ENCODE measurements around the gene KPNA1. TPM values are rescaled to one million over a fixed set of nuclear protein-coding genes. Genes with fewer than 3 reads are reported as not detected.

KPNA1 gene
- total RNA-seq, 2 donors from 2014 or later, result 90.5 to 93.4 TPM

DNA sequence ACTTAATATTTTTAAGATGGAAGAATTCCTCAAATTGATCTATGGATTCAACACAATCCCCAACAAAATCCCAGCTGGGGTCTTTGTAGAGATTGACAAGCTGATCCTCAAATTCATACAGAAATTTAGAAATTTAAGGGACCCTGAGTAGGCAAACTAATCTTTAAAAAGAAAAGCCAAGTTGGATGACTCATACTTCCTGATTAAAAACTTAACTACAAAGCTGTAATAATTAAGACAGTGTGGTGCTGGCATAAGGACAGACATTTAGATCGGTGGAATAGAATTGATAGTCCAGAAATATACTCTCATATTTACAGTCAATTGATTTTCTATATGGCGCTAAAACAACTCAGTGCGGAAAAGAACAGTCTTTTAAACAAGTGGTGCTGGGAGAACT is 119.2 kb downstream of the KPNA1 start:
- H3K9me3 Mint-ChIP-seq, result no peaks in the 10 kb centered on the region
- Histone ChIP-seq H3K27ac (ENCODE audit: low read depth, low read length) (no peak overlapping the region), H3K9me3 (ENCODE audit: control insufficient read depth, low read length) (no peaks in the 10 kb centered on the region), H3K36me3 (ENCODE audit: control insufficient read depth, insufficient read depth, low read length) (no peaks in the 10 kb centered on the region), H3K27me3 (ENCODE audit: control insufficient read depth, insufficient read depth, low read length, poor library complexity, severe bottlenecking) (no peaks in the 10 kb centered on the region), H3K9ac (ENCODE audit: extremely low read depth, low read length, poor library complexity, severe bottlenecking) (no peak overlapping the region), H3K4me1 (ENCODE audit: control insufficient read depth, insufficient read depth, low read length) (peaks cover 3% of the 10 kb centered on the region), H3K4me3 (ENCODE audit: low read length) (no peak overlapping the region)
- WGBS, 2 experiments (ENCODE audit: insufficient coverage in 1 of 2, insufficient read length in 1 of 2), result 90% methylated on average over 2 of the region's 3 CpGs; no CpG with 5 or more reads in 1 of the 2 experiments
- peaks cover 3% of the 10 kb centered on the region for H3K4me1 Mint-ChIP-seq
- no peak overlapping the region for H3K4me3 Mint-ChIP-seq
- DNase-seq, result no peak
- H3K27me3 Mint-ChIP-seq (ENCODE audit: insufficient read depth), result no peaks in the 10 kb centered on the region
- TF ChIP-seq, protein P1, sequence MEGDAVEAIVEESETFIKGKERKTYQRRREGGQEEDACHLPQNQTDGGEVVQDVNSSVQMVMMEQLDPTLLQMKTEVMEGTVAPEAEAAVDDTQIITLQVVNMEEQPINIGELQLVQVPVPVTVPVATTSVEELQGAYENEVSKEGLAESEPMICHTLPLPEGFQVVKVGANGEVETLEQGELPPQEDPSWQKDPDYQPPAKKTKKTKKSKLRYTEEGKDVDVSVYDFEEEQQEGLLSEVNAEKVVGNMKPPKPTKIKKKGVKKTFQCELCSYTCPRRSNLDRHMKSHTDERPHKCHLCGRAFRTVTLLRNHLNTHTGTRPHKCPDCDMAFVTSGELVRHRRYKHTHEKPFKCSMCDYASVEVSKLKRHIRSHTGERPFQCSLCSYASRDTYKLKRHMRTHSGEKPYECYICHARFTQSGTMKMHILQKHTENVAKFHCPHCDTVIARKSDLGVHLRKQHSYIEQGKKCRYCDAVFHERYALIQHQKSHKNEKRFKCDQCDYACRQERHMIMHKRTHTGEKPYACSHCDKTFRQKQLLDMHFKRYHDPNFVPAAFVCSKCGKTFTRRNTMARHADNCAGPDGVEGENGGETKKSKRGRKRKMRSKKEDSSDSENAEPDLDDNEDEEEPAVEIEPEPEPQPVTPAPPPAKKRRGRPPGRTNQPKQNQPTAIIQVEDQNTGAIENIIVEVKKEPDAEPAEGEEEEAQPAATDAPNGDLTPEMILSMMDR (conservative IDR thresholded peaks at IDR 0.05), result no peak
- H3K27ac Mint-ChIP-seq, result no peak overlapping the region
- H3K36me3 Mint-ChIP-seq (ENCODE audit: low read depth), result no peaks in the 10 kb centered on the region

DNA sequence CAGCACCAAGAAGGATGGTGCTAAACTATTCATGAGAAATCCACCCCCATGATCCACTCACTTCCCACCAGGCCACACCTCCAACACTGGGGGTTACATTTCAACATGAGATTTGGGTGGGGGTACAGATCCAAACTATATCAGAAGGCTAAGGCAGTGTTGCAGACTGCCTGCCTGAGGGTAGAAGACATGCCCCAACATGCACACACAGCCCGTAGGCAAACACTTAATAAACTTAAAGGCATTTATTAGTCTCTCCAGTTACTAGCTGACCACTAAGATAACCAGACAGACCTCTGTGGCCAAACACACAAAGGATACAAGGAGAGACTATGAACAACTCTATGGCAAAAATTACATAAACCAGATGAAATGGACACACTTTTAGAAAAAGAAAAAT is 120.6 kb downstream of the KPNA1 start:
- Histone ChIP-seq H3K27ac (ENCODE audit: low read depth, low read length) (no peak overlapping the region), H3K9ac (ENCODE audit: extremely low read depth, low read length, poor library complexity, severe bottlenecking) (no peak overlapping the region), H3K36me3 (ENCODE audit: control insufficient read depth, insufficient read depth, low read length) (no peaks in the 10 kb centered on the region), H3K9me3 (ENCODE audit: control insufficient read depth, low read length) (no peaks in the 10 kb centered on the region), H3K4me3 (ENCODE audit: low read length) (no peak overlapping the region), H3K27me3 (ENCODE audit: control insufficient read depth, insufficient read depth, low read length, poor library complexity, severe bottlenecking) (no peaks in the 10 kb centered on the region), H3K4me1 (ENCODE audit: control insufficient read depth, insufficient read depth, low read length) (peaks cover 3% of the 10 kb centered on the region)
- no peaks in the 10 kb centered on the region for H3K27me3 Mint-ChIP-seq (ENCODE audit: insufficient read depth)
- TF ChIP-seq, protein P1 (conservative IDR thresholded peaks at IDR 0.05), result no peak
- H3K27ac Mint-ChIP-seq, result peak overlapping the region; percentile 18
- 80 to 100% methylated on average over 1 of the region's 1 CpG for WGBS, 2 experiments (ENCODE audit: insufficient coverage in 1 of 2, insufficient read length in 1 of 2)
- no peak for DNase-seq
- no peak overlapping the region for H3K4me3 Mint-ChIP-seq
- H3K36me3 Mint-ChIP-seq (ENCODE audit: low read depth), result no peaks in the 10 kb centered on the region
- H3K4me1 Mint-ChIP-seq, result peaks cover 7% of the 10 kb centered on the region
- H3K9me3 Mint-ChIP-seq, result no peaks in the 10 kb centered on the region

DNA sequence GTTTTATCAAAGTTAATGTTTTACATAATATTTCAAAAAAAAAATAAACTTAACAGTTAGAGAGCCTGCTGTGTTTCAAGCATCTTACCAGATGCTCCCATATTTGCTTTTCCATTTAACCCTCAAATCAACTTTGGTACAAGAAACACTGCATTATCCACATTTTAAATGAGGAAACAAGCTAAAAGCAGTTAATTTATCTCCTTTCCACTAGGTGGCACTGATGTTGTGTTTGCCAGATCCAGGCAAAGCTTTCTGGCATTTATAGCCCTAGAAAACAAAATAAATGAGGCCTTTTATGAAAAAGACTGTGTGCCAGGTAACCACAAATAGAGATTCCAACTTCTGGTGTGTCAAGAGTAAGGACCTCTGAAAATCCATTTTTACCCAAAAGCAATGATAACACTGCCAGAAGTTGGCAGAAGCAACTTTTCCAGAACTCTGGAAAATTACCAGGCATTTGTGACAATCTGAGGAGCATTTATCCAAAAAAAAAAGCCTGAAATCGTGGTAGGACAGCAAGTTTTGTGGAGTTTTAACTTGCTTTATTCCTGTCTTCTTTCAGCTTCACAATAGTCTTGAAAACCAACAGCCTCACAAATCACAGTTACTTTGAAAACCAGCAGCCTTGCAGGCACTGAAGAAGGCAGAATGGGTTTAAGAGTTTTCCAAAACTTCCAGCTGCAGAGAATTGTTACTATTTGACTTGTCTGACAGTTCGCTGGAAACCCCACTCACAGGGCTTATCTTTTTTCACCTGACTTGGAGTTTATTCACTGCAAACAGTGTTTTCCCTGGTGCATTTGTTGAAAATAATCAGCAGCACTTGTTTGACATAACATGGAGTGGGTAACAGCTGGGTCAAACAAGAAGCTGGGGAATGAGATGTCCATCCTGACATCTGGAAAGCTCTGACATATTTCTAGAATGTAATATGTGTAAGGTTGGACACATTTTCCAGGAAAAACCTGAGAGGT is 121.6 kb downstream of the KPNA1 start:
- H3K36me3 Mint-ChIP-seq (ENCODE audit: low read depth), result peaks cover 4% of the 10 kb centered on the region
- TF ChIP-seq, protein P1 (conservative IDR thresholded peaks at IDR 0.05), result peak; percentile 90
- 55 to 65% methylated on average over 2 of the region's 2 CpGs for WGBS, 2 experiments (ENCODE audit: insufficient coverage in 1 of 2, insufficient read length in 1 of 2)
- no peak overlapping the region for H3K27ac ChIP-seq (ENCODE audit: low read depth, low read length)
- H3K27me3 Mint-ChIP-seq (ENCODE audit: insufficient read depth), result no peaks in the 10 kb centered on the region
- peaks cover 7% of the 10 kb centered on the region for H3K4me1 Mint-ChIP-seq
- H3K4me3 Mint-ChIP-seq, result no peak overlapping the region
- no peak overlapping the region for H3K9ac ChIP-seq (ENCODE audit: extremely low read depth, low read length, poor library complexity, severe bottlenecking)
- H3K4me1 ChIP-seq (ENCODE audit: control insufficient read depth, insufficient read depth, low read length), result peaks cover 3% of the 10 kb centered on the region
- DNase-seq, result no peak
- H3K36me3 ChIP-seq (ENCODE audit: control insufficient read depth, insufficient read depth, low read length), result no peaks in the 10 kb centered on the region
- H3K9me3 Mint-ChIP-seq, result no peaks in the 10 kb centered on the region
- no peaks in the 10 kb centered on the region for H3K9me3 ChIP-seq (ENCODE audit: control insufficient read depth, low read length)
- H3K27ac Mint-ChIP-seq, result no peak overlapping the region
- H3K27me3 ChIP-seq (ENCODE audit: control insufficient read depth, insufficient read depth, low read length, poor library complexity, severe bottlenecking), result no peaks in the 10 kb centered on the region
- H3K4me3 ChIP-seq (ENCODE audit: low read length), result no peak overlapping the region
